HEK293 (cell line): Measurements from ENCODE around the gene ZNF454.

Experiments
- CTCF ChIA-PET: fragments of 350-600 bp; formaldehyde crosslinking; extraction: SDS; loops from one replicate; lab custom pipeline; 2021; ENCODE audit warnings: antibody characterized with exemption; lab: Yijun Ruan, JAX
- POLR2A ChIA-PET: fragments of 300-600 bp; formaldehyde crosslinking; extraction: SDS; loops from one replicate; lab custom pipeline; 2020; ENCODE audit warnings: antibody characterized with exemption, inconsistent platforms; lab: Yijun Ruan, JAX
- H3K27ac ChIP-seq: fragments of 200-500 bp; sonication (Bioruptor generic); 2 replicates; pipeline ENCODE4 v1.5.1; 2014; ENCODE audit warnings: low read depth, low read length, control low read depth, inconsistent platforms; ENCODE audit errors: extremely low read depth
- H3K36me3 ChIP-seq, 2 experiments: fragments of 200-500 bp in 1 of 2; sonication (Bioruptor generic) in 1 of 2; 1 replicate in 1 of 2; 2 replicates in 1 of 2; pipeline ENCODE4 v1.5.1; 2014 to 2017; ENCODE audit warnings: inconsistent platforms in 2 of 2, low read length in 2 of 2; ENCODE audit not compliant: control insufficient read depth in 2 of 2, insufficient read depth in 1 of 2
- H3K4me1 ChIP-seq: fragments of 200-500 bp; sonication (Bioruptor generic); 2 replicates; pipeline ENCODE4 v1.5.1; 2014; ENCODE audit warnings: mild to moderate bottlenecking, low read length, inconsistent platforms; ENCODE audit not compliant: control insufficient read depth, insufficient read depth
- H3K4me3 ChIP-seq: 2 replicates; pipeline ENCODE4 v1.5.1; 2011; ENCODE audit warnings: low read depth, mild to moderate bottlenecking, control low read depth, low read length, moderate library complexity
- H3K9me3 ChIP-seq: fragments of 200-500 bp; sonication (Bioruptor generic); 2 replicates; pipeline ENCODE4 v1.5.1; 2014; ENCODE audit warnings: low read depth, low read length, inconsistent platforms; ENCODE audit not compliant: control insufficient read depth, insufficient read depth
- EGR2 ChIP-seq: fragments of 450-650 bp; formaldehyde crosslinking; IDR thresholded peaks from 2 replicates; pipeline ENCODE4 v1.5.1; 2016; ENCODE audit warnings: low read depth, missing biosample characterization, missing genetic modification characterization
- GLIS1 ChIP-seq: fragments of 450-650 bp; formaldehyde crosslinking; IDR thresholded peaks from 2 replicates; pipeline ENCODE4 v1.5.1; 2016; ENCODE audit warnings: missing biosample characterization, missing genetic modification characterization
- GLIS2 ChIP-seq: fragments of 450-650 bp; formaldehyde crosslinking; IDR thresholded peaks from 2 replicates; pipeline ENCODE4 v1.5.1; 2016; ENCODE audit warnings: missing biosample characterization, missing genetic modification characterization
- MEIS1 ChIP-seq: sonication (generic); formaldehyde crosslinking; IDR thresholded peaks from 2 replicates; pipeline ENCODE4 v1.8.1; 2022; ENCODE audit warnings: missing genetic modification reagents, mild to moderate bottlenecking, borderline replicate concordance
- WT1 ChIP-seq: fragments of 450-650 bp; formaldehyde crosslinking; IDR thresholded peaks from 2 replicates; pipeline ENCODE4 v1.5.1; 2016; ENCODE audit warnings: missing biosample characterization, missing genetic modification characterization
- ZBTB20 ChIP-seq: fragments of 450-650 bp; formaldehyde crosslinking; IDR thresholded peaks from 2 replicates; pipeline ENCODE4 v1.5.1; 2016; ENCODE audit warnings: missing biosample characterization, missing genetic modification characterization
- ZNF155 ChIP-seq: fragments of 450-650 bp; formaldehyde crosslinking; IDR thresholded peaks from 2 replicates; pipeline ENCODE4 v1.5.1; 2016; ENCODE audit warnings: missing biosample characterization, missing genetic modification characterization
- ZNF202 ChIP-seq: fragments of 450-650 bp; formaldehyde crosslinking; IDR thresholded peaks from 2 replicates; pipeline ENCODE4 v1.5.1; 2016; ENCODE audit warnings: missing biosample characterization, missing genetic modification characterization, borderline replicate concordance
- ZNF324 ChIP-seq: fragments of 450-650 bp; formaldehyde crosslinking; IDR thresholded peaks from 2 replicates; pipeline ENCODE4 v1.5.1; 2016; ENCODE audit warnings: missing biosample characterization, missing genetic modification characterization
- ZNF354C ChIP-seq: fragments of 450-650 bp; formaldehyde crosslinking; IDR thresholded peaks from 2 replicates; pipeline ENCODE4 v1.5.1; 2016; ENCODE audit warnings: missing biosample characterization, missing genetic modification characterization, low read depth, borderline replicate concordance
- ZNF426 ChIP-seq: fragments of 450-650 bp; formaldehyde crosslinking; IDR thresholded peaks from 2 replicates; pipeline ENCODE4 v1.5.1; 2017; ENCODE audit warnings: missing biosample characterization, missing genetic modification characterization, mild to moderate bottlenecking, inconsistent platforms, moderate library complexity
- ZNF514 ChIP-seq: fragments of 450-650 bp; formaldehyde crosslinking; IDR thresholded peaks from 2 replicates; pipeline ENCODE4 v1.5.1; 2016; ENCODE audit warnings: missing biosample characterization, missing genetic modification characterization
- ZNF560 ChIP-seq: fragments of 450-650 bp; formaldehyde crosslinking; IDR thresholded peaks from 2 replicates; pipeline ENCODE4 v1.5.1; 2017; ENCODE audit warnings: missing biosample characterization, missing genetic modification characterization, borderline replicate concordance
- ZNF561 ChIP-seq: fragments of 450-650 bp; IDR thresholded peaks from 2 replicates; pipeline ENCODE4 v1.5.1; 2018; ENCODE audit warnings: missing biosample characterization, missing genetic modification characterization, borderline replicate concordance
- ZNF571 ChIP-seq: fragments of 450-650 bp; formaldehyde crosslinking; IDR thresholded peaks from 2 replicates; pipeline ENCODE4 v1.5.0; 2017; ENCODE audit warnings: missing biosample characterization, missing genetic modification characterization
- ZNF596 ChIP-seq: fragments of 450-650 bp; IDR thresholded peaks from 2 replicates; pipeline ENCODE4 v1.5.0; 2018; ENCODE audit warnings: missing biosample characterization, mild to moderate bottlenecking, missing genetic modification characterization, moderate library complexity
- ZNF677 ChIP-seq: fragments of 450-650 bp; IDR thresholded peaks from 2 replicates; pipeline ENCODE4 v1.5.0; 2018; ENCODE audit warnings: missing biosample characterization, mild to moderate bottlenecking, missing genetic modification characterization, moderate library complexity
- ZNF792 ChIP-seq: fragments of 450-650 bp; formaldehyde crosslinking; IDR thresholded peaks from 2 replicates; pipeline ENCODE4 v1.5.1; 2016; ENCODE audit warnings: missing biosample characterization, missing genetic modification characterization
- TF ChIP-seq, protein P1 (sequence below): fragments of 450-650 bp; formaldehyde crosslinking; IDR thresholded peaks from 2 replicates; pipeline ENCODE4 v1.5.1; 2016; ENCODE audit warnings: missing biosample characterization, missing genetic modification characterization
- TF ChIP-seq, protein P2 (sequence below): fragments of 450-650 bp; IDR thresholded peaks from 2 replicates; pipeline ENCODE4 v1.5.1; 2018; ENCODE audit warnings: missing biosample characterization, missing genetic modification characterization
- TF ChIP-seq, protein P3 (sequence below): fragments of 450-650 bp; formaldehyde crosslinking; IDR thresholded peaks from 2 replicates; pipeline ENCODE4 v1.5.1; 2016; ENCODE audit warnings: missing biosample characterization, missing genetic modification characterization
- TF ChIP-seq, protein P4 (sequence below): sonication (generic); formaldehyde crosslinking; IDR thresholded peaks from 2 replicates; pipeline ENCODE4 v1.8.1; 2022; ENCODE audit warnings: mild to moderate bottlenecking, moderate library complexity, missing genetic modification reagents
- TF ChIP-seq, protein P5 (sequence below): fragments of 450-650 bp; formaldehyde crosslinking; IDR thresholded peaks from 2 replicates; pipeline ENCODE4 v1.5.1; 2016; ENCODE audit warnings: missing biosample characterization, missing genetic modification characterization, borderline replicate concordance
- TF ChIP-seq, protein P6 (sequence below): fragments of 450-650 bp; formaldehyde crosslinking; IDR thresholded peaks from 2 replicates; pipeline ENCODE4 v1.5.1; 2017; ENCODE audit warnings: missing biosample characterization, missing genetic modification characterization

ZNF454 gene

DNA sequence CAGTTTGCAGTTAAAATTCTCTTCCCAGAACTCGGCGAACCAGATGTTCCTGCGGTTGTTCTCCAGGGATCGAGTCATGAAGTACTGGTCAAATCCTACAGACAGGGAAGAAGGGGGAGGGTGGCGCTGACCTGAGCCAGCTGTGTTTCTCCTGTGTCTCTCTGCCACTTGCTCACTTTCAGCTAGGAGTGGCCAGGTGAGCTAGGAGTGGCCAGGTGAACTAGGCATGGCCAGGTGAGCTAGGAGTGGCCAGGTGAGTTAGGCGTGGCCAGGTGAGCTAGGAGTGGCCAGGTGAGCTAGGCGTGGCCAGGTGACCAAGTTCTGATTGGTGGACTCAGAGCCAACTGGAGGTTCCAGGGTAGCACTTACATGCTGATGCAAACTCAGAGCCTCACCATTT is 48.3 kb downstream of the ZNF454 start:
- TF ChIP-seq ZNF560 (tag by site-specific recombination), result no peak
- TF ChIP-seq GLIS2 (tag by site-specific recombination), result no peak
- TF ChIP-seq ZNF561, result no peak
- no peak for TF ChIP-seq EGR2
- TF ChIP-seq, protein P1, sequence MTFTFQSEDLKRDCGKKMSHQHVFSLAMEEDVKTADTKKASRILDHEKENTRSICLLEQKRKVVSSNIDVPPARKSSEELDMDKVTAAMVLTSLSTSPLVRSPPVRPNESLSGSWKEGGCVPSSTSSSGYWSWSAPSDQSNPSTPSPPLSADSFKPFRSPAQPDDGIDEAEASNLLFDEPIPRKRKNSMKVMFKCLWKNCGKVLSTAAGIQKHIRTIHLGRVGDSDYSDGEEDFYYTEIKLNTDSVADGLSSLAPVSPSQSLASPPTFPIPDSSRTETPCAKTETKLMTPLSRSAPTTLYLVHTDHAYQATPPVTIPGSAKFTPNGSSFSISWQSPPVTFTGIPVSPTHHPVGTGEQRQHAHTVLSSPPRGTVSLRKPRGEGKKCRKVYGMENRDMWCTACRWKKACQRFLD (tag by site-specific recombination), result no peak
- TF ChIP-seq GLIS1 (tag by site-specific recombination), result no peak
- TF ChIP-seq, protein P2, sequence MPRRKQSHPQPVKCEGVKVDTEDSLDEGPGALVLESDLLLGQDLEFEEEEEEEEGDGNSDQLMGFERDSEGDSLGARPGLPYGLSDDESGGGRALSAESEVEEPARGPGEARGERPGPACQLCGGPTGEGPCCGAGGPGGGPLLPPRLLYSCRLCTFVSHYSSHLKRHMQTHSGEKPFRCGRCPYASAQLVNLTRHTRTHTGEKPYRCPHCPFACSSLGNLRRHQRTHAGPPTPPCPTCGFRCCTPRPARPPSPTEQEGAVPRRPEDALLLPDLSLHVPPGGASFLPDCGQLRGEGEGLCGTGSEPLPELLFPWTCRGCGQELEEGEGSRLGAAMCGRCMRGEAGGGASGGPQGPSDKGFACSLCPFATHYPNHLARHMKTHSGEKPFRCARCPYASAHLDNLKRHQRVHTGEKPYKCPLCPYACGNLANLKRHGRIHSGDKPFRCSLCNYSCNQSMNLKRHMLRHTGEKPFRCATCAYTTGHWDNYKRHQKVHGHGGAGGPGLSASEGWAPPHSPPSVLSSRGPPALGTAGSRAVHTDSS (tag by site-specific recombination), result no peak
- no peak for TF ChIP-seq ZNF354C (tag by site-specific recombination)
- TF ChIP-seq ZNF155 (tag by site-specific recombination), result no peak
- no peak for TF ChIP-seq ZNF426 (tag by site-specific recombination)
- TF ChIP-seq MEIS1, result no peak
- no peak for TF ChIP-seq ZBTB20
- TF ChIP-seq ZNF792 (tag by site-specific recombination), result no peak
- no peak for TF ChIP-seq ZNF202 (tag by site-specific recombination)
- TF ChIP-seq, protein P3, sequence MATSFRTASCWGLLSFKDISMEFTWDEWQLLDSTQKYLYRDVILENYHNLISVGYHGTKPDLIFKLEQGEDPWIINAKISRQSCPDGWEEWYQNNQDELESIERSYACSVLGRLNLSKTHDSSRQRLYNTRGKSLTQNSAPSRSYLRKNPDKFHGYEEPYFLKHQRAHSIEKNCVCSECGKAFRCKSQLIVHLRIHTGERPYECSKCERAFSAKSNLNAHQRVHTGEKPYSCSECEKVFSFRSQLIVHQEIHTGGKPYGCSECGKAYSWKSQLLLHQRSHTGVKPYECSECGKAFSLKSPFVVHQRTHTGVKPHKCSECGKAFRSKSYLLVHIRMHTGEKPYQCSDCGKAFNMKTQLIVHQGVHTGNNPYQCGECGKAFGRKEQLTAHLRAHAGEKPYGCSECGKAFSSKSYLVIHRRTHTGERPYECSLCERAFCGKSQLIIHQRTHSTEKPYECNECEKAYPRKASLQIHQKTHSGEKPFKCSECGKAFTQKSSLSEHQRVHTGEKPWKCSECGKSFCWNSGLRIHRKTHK (tag by site-specific recombination), result no peak
- no peak for TF ChIP-seq ZNF324 (tag by site-specific recombination)
- no peak overlapping the region for H3K27ac ChIP-seq
- POLR2A ChIA-PET, result no interaction called here
- H3K4me3 ChIP-seq, result no peak overlapping the region
- CTCF ChIA-PET, result no interaction called here
- H3K4me1 ChIP-seq, result no peaks in the 10 kb centered on the region
- no peaks in the 10 kb centered on the region for H3K36me3 ChIP-seq
- H3K9me3 ChIP-seq, result no peaks in the 10 kb centered on the region

DNA sequence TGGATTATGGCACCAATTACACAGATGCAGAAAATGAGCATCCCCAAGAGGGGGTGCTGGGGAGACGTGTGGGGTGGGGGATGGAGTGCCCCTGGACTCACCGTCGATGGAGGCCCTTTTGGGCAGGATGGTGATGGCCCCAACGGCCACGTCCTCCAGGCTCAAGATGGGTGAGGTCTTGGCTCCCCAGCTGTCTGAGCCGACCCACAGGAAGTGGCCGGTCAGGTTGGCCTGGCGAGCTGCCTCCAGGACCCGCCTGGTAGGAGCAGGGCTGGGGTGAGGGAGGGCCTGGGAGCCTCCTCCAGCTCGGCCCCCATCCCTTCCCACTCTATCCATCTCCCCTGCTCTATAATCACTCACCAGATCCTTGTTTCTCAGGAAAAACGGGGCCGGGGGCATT is 49.5 kb downstream of the ZNF454 start:
- Histone ChIP-seq H3K27ac (no peak overlapping the region), H3K4me1 (no peaks in the 10 kb centered on the region), H3K9me3 (no peaks in the 10 kb centered on the region), H3K4me3 (no peak overlapping the region), H3K36me3 (no peaks in the 10 kb centered on the region)
- POLR2A ChIA-PET, result no interaction called here
- CTCF ChIA-PET, result no interaction called here
- TF ChIP-seq ZNF792 (tag by site-specific recombination) (no peak), ZNF596 (tag by site-specific recombination) (no peak), ZNF677 (tag by site-specific recombination) (no peak), EGR2 (no peak), ZNF571 (tag by site-specific recombination) (no peak), WT1 (tag by site-specific recombination) (no peak), ZNF514 (tag by site-specific recombination) (no peak)
- TF ChIP-seq, protein P4, sequence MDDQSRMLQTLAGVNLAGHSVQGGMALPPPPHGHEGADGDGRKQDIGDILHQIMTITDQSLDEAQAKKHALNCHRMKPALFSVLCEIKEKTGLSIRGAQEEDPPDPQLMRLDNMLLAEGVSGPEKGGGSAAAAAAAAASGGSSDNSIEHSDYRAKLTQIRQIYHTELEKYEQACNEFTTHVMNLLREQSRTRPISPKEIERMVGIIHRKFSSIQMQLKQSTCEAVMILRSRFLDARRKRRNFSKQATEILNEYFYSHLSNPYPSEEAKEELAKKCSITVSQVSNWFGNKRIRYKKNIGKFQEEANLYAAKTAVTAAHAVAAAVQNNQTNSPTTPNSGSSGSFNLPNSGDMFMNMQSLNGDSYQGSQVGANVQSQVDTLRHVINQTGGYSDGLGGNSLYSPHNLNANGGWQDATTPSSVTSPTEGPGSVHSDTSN (CRISPR knock-in tag), result no peak
- TF ChIP-seq, protein P5, sequence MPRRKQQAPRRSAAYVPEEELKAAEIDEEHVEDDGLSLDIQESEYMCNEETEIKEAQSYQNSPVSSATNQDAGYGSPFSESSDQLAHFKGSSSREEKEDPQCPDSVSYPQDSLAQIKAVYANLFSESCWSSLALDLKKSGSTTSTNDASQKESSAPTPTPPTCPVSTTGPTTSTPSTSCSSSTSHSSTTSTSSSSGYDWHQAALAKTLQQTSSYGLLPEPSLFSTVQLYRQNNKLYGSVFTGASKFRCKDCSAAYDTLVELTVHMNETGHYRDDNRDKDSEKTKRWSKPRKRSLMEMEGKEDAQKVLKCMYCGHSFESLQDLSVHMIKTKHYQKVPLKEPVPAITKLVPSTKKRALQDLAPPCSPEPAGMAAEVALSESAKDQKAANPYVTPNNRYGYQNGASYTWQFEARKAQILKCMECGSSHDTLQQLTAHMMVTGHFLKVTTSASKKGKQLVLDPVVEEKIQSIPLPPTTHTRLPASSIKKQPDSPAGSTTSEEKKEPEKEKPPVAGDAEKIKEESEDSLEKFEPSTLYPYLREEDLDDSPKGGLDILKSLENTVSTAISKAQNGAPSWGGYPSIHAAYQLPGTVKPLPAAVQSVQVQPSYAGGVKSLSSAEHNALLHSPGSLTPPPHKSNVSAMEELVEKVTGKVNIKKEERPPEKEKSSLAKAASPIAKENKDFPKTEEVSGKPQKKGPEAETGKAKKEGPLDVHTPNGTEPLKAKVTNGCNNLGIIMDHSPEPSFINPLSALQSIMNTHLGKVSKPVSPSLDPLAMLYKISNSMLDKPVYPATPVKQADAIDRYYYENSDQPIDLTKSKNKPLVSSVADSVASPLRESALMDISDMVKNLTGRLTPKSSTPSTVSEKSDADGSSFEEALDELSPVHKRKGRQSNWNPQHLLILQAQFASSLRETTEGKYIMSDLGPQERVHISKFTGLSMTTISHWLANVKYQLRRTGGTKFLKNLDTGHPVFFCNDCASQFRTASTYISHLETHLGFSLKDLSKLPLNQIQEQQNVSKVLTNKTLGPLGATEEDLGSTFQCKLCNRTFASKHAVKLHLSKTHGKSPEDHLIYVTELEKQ (tag by site-specific recombination), result no peak
- TF ChIP-seq, protein P6, sequence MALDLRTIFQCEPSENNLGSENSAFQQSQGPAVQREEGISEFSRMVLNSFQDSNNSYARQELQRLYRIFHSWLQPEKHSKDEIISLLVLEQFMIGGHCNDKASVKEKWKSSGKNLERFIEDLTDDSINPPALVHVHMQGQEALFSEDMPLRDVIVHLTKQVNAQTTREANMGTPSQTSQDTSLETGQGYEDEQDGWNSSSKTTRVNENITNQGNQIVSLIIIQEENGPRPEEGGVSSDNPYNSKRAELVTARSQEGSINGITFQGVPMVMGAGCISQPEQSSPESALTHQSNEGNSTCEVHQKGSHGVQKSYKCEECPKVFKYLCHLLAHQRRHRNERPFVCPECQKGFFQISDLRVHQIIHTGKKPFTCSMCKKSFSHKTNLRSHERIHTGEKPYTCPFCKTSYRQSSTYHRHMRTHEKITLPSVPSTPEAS (tag by site-specific recombination), result no peak
